ENCODE measurements around the gene POR. TPM values are rescaled to one million over a fixed set of nuclear protein-coding genes. Genes with fewer than 3 reads are reported as not detected.
A peak's percentile ranks its signal among the peaks of the same experiment; 100 is the strongest.

The POR gene
- total RNA-seq, 1 experiment from 2014 or later, result 162 TPM

DNA sequence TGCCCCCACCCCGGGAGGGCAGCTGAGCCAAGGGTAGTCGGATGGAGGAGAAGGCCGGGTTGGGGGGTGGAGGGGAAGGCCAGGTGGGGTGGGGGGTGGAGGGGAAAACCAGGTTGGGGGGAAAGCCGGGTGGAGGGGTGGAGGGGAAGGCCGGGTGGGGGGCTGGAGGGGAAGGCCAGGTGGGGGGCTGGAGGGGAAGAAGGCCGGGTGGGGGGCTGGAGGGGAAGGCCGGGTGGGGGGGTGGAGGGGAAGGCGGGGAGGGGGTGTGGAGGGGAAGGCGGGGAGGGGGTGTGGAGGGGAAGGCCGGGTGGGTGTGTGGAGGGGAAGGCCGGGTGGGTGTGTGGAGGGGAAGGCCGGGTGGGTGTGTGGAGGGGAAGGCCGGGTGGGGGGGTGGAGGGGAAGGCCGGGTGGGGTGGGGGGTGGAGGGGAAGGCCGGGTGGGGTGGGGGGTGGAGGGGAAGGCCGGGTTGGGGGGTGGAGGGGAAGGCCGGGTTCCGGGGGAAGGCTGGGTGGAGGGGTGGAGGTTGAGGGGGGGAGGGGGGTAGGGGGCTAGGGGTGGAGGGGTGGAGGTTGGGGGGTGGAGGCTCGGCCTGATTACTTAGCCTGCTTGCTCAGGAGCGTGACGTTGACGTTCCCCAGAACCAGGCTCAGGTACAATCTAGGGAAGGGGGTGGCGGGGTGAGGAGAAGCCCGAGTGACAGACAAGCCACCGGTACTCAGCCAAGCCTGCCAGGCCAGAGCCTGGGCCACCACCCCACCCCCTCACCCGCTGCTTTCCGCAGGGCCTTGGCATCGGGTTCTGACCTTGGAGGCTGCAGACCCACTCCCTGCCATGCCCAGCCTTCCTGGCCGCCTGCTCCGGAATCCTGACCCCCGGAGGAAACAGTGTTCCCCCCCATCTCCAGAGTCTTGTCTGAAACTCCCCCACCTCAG lies 73.9 kb downstream of the POR start:
- Histone ChIP-seq H3K36me3 (ENCODE audit: control insufficient read depth, insufficient read depth, low read length) (peaks cover 3% of the 10 kb centered on the region; the same call in 1 of the 2 replicates), H3K4me1 (peaks cover 45% of the 10 kb centered on the region), H3K4me3 (ENCODE audit: low read depth, low read length) (no peak overlapping the region), H3K9me3 (no peaks in the 10 kb centered on the region), H3K27me3 (replicated peaks; ENCODE audit: control insufficient read depth, insufficient read depth, low read length) (no peaks in the 10 kb centered on the region)
- ChIA-PET CTCF (interaction anchor here (1.1 kb wide), 1 partner anchor 122 kb away, joined by 4 read pairs; no protein-coding TSS in a partner anchor), POLR2A (no interaction called here)
- BruUV-seq (replicated peaks), result no TSS peak
- H3K27me3 Mint-ChIP-seq (ENCODE audit: insufficient read depth, unreplicated experiment), result no peaks in the 10 kb centered on the region
- H3K4me3 Mint-ChIP-seq (ENCODE audit: unreplicated experiment), result no peak overlapping the region
- intact Hi-C loops (cut with micrococcal nuclease; ENCODE audit: unreplicated experiment), result no loop called here
- H3K4me1 Mint-ChIP-seq (ENCODE audit: low read depth, unreplicated experiment), result peaks cover 26% of the 10 kb centered on the region
- no peaks in the 10 kb centered on the region for H3K9me3 Mint-ChIP-seq (ENCODE audit: unreplicated experiment)
- no peak for DNase-seq
- TF ChIP-seq CTCF (IDR thresholded peaks at IDR 0.05; ENCODE audit: insufficient read depth in 1 of 2, low read depth in 1 of 2, low read length in 1 of 2, severe bottlenecking in 1 of 2, unreplicated experiment in 1 of 2), result no peak
- H3K27ac Mint-ChIP-seq (ENCODE audit: unreplicated experiment), result no peak overlapping the region
- H3K36me3 Mint-ChIP-seq (ENCODE audit: insufficient read depth, unreplicated experiment), result peaks cover 67% of the 10 kb centered on the region

- intact Hi-C loops (cut with micrococcal nuclease; ENCODE audit: unreplicated experiment), result loop anchor here (5.0 to 10.0 kb wide), 2 partner anchors 58 to 115 kb away; partner anchors contain the start of genes MDH2, RHBDD2 and STYXL1
- ChIA-PET POLR2A (no interaction called here), CTCF (interaction anchor here (0.6 to 1.1 kb wide), 2 partner anchors 123 to 319 kb away, joined by 3 to 4 read pairs; no protein-coding TSS in a partner anchor)
- H3K4me3 Mint-ChIP-seq (ENCODE audit: unreplicated experiment), result no peak overlapping the region
- Histone ChIP-seq H3K4me1 (peaks cover 45% of the 10 kb centered on the region), H3K36me3 (ENCODE audit: control insufficient read depth, insufficient read depth, low read length) (peaks cover 2% of the 10 kb centered on the region; the same call in 1 of the 2 replicates), H3K9me3 (no peaks in the 10 kb centered on the region), H3K27me3 (replicated peaks; ENCODE audit: control insufficient read depth, insufficient read depth, low read length) (no peaks in the 10 kb centered on the region), H3K4me3 (ENCODE audit: low read depth, low read length) (no peak overlapping the region)
- H3K4me1 Mint-ChIP-seq (ENCODE audit: low read depth, unreplicated experiment), result peaks cover 26% of the 10 kb centered on the region
- H3K36me3 Mint-ChIP-seq (ENCODE audit: insufficient read depth, unreplicated experiment), result peaks cover 66% of the 10 kb centered on the region
- H3K27ac Mint-ChIP-seq (ENCODE audit: unreplicated experiment), result peak overlapping the region; percentile 96
- BruUV-seq (replicated peaks), result no TSS peak
- DNase-seq, result no peak
- no peaks in the 10 kb centered on the region for H3K9me3 Mint-ChIP-seq (ENCODE audit: unreplicated experiment)
- no peaks in the 10 kb centered on the region for H3K27me3 Mint-ChIP-seq (ENCODE audit: insufficient read depth, unreplicated experiment)
- no peak for TF ChIP-seq CTCF (IDR thresholded peaks at IDR 0.05; ENCODE audit: insufficient read depth in 1 of 2, low read depth in 1 of 2, low read length in 1 of 2, severe bottlenecking in 1 of 2, unreplicated experiment in 1 of 2)
Measured at GRCh38 chr7:75989500-75990388, 74.8 kb downstream of the POR start.

Measured in Caco-2 (cell line).